Measurements from ENCODE around the gene FAM199X. TPM values are rescaled to one million over a fixed set of nuclear protein-coding genes. Genes with fewer than 3 reads are reported as not detected.
"Not testable (repeated sequence)": the region's sequence is repeated elsewhere in the genome, so short reads cannot be mapped to it uniquely, and the experiment has no call there.

FAM199X gene
- total RNA-seq, 1 donor from 2014 or later: 16.1 TPM

- TF ChIP-seq CTCF (conservative IDR thresholded peaks at IDR 0.05; ENCODE audit: low read depth, low read length): no peak
- H3K4me3 ChIP-seq (ENCODE audit: low read depth, low read length): no peak overlapping the region
- DNase-seq (ENCODE audit: low read depth): no peak
Observed at GRCh38 chrX:104211187-104211586, 44.9 kb downstream of the FAM199X start.

- H3K4me3 ChIP-seq (ENCODE audit: low read depth, low read length); DNase-seq (ENCODE audit: low read depth): not testable (repeated sequence)
Observed at GRCh38 chrX:104230060-104230459, 63.8 kb downstream of the FAM199X start.

Other genes with a start within 250 kb of the FAM199X start
- gene TMSB15B, start 203.8 kb upstream of the FAM199X start, total RNA-seq: 13.9 and 32.8 TPM in 2 replicates
- gene H2BW1, start 152.7 kb upstream of the FAM199X start, total RNA-seq: not detected in 2 replicates
- gene H2BW2, start 126.5 kb upstream of the FAM199X start, total RNA-seq: not detected in 2 replicates
- 2.9 and 4.1 TPM in 2 replicates for gene TMSB15C, start 90.2 kb upstream of the FAM199X start, total RNA-seq
- 0.63 and 1.2 TPM in 2 replicates for gene ZCCHC18, start 53.9 kb upstream of the FAM199X start, total RNA-seq
- gene SLC25A53, start 9.4 kb upstream of the FAM199X start, total RNA-seq: 3.0 and 5.2 TPM in 2 replicates
- 0.22 TPM in 1 of 2 replicates, not detected in the other for gene ESX1, start 88.5 kb downstream of the FAM199X start, total RNA-seq